BJ (cell line): ENCODE measurements around the gene EIF2S2. TPM values are rescaled to one million over a fixed set of nuclear protein-coding genes. Genes with fewer than 3 reads are reported as not detected.

Experiments
- CTCF ChIA-PET: fragments of 350-600 bp; formaldehyde crosslinking; extraction: SDS; loops from one replicate; lab custom pipeline; 2021; ENCODE audit warnings: antibody characterized with exemption, inconsistent platforms; lab: Yijun Ruan, JAX
- POLR2A ChIA-PET: fragments of 300-600 bp; sonication (Branson Sonifier 250); formaldehyde crosslinking; extraction: SDS; loops from one replicate; lab custom pipeline; 2021; ENCODE audit warnings: antibody characterized with exemption; lab: Charles Lee
- DNase-seq: peaks from one replicate; pipeline ENCODE4 v3.0.0-alpha.2; 2011; ENCODE audit warnings: low read depth
- H3K27me3 ChIP-seq: 2 replicates; pipeline ENCODE4 v1.6.0; 2011; ENCODE audit warnings: low read length; ENCODE audit not compliant: control insufficient read depth, insufficient read depth
- H3K36me3 ChIP-seq: 2 replicates; pipeline ENCODE4 v1.5.1; 2011; ENCODE audit warnings: low read length; ENCODE audit not compliant: control insufficient read depth, insufficient read depth
- H3K4me3 ChIP-seq: 2 replicates; pipeline ENCODE4 v1.5.1; 2011; ENCODE audit warnings: low read depth, mild to moderate bottlenecking, control low read depth, low read length
- CTCF ChIP-seq: IDR thresholded peaks from 2 replicates; pipeline ENCODE4 v1.5.1; 2011; ENCODE audit warnings: low read depth, mild to moderate bottlenecking, control low read depth, inconsistent platforms, low read length, moderate library complexity; ENCODE audit not compliant: insufficient read depth
- polyA plus RNA-seq: library from polyadenylated mRNA; depleted of rRNA; stranded (reverse); fragments of >200 nt; gene quantifications from 2 replicates; pipeline ENCODE4 v1.2.3, GENCODE V29; 2011; rRNA removed
- small RNA-seq: library from RNA; depleted of rRNA; stranded (forward); fragments of <200 nt; gene quantifications from one replicate; pipeline ENCODE3, GENCODE V24; 2012; ENCODE audit warnings: low replicate concordance, low read depth; ENCODE audit not compliant: insufficient read length

The EIF2S2 gene
- polyA plus RNA-seq, 1 experiment = 78.6 TPM

- TF ChIP-seq CTCF = no peak
- Histone ChIP-seq H3K27me3 (no peaks in the 10 kb centered on the region), H3K36me3 (peaks cover 2% of the 10 kb centered on the region), H3K4me3 (no peak overlapping the region)
- no peak for DNase-seq
- ChIA-PET CTCF (interaction anchor here (0.8 to 1.1 kb wide), 3 partner anchors 22 to 202 kb away, joined by 3 read pairs; no protein-coding TSS in a partner anchor), POLR2A (no interaction called here)
Measured at GRCh38 chr20:34043025-34043424, 69.0 kb downstream of the EIF2S2 start.

- ChIA-PET POLR2A (no interaction called here), CTCF (interaction anchor here (1.1 kb wide), 3 partner anchors 23 to 201 kb away, joined by 3 read pairs; no protein-coding TSS in a partner anchor)
- DNase-seq = no peak
- peaks cover 2% of the 10 kb centered on the region for H3K36me3 ChIP-seq
- no peak overlapping the region for H3K4me3 ChIP-seq
- H3K27me3 ChIP-seq = no peaks in the 10 kb centered on the region
- TF ChIP-seq CTCF = no peak
Measured at GRCh38 chr20:34042262-34042661, 69.8 kb downstream of the EIF2S2 start.

DNA sequence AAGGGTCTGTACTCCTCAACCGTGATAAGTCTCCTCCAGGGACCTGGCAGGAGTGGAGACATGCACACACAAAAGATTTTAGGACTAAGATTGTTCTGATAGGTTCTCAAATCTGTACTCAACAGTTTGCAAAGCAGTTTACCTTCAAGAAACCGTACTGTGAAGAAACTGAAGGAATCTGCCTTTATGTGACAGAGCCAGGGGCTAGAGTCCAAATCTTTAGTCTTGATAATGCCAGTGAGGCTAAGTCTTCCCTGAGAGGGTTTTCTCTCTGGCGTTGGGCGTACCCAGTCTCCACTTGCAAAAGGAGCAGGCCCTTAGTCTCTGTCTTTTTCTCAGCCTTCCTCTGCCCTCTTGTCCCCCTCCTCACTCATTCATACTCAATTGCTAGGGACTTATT is 70.8 kb downstream of the EIF2S2 start:
- ChIA-PET CTCF (interaction anchor here (0.7 to 1.2 kb wide), 3 partner anchors 10 to 323 kb away, joined by 3 to 4 read pairs (median 3); no protein-coding TSS in a partner anchor), POLR2A (no interaction called here)
- Histone ChIP-seq H3K4me3 (no peak overlapping the region), H3K27me3 (no peaks in the 10 kb centered on the region), H3K36me3 (peaks cover 2% of the 10 kb centered on the region)
- no peak for DNase-seq
- no peak for TF ChIP-seq CTCF

DNA sequence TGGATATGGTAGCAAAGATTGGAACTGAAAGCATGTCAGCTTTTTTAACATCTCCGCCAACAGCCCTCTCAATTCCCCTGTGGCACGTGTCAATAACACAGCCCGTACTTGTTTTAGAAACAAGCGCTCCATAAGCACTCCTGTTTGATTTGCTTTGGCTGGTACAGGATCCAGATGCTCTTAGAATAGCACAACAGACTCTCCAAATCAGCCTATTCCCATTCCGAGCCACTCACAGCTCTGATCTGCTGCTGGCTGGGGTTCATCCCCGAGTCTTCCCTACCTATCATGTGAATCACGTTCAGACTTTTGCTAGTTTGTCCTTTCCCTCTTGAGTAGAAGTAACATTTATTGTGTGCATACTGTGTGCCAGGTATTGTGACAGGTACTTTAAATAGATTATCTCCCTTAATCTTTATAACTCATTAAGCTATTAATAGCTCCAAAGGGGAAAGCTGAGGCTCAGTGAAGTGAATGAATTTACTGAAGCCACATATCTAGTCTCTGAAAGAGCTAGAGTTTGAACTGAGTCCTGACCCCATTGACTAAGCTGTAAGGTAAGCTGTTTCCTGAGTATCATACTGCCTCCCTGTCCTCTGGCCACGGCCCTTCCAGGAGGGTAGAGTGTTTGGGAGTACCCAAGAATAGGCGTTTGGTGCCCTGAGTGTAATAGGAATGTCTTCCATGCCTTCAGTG is 71.6 kb downstream of the EIF2S2 start:
- ChIA-PET POLR2A (interaction anchor here (0.6 kb wide), 1 partner anchor 182 kb away, joined by 3 read pairs; no protein-coding TSS in a partner anchor), CTCF (interaction anchor here (0.6 to 1.2 kb wide), 4 partner anchors 9 to 748 kb away, joined by 3 to 4 read pairs (median 3); no protein-coding TSS in a partner anchor)
- Histone ChIP-seq H3K27me3 (no peaks in the 10 kb centered on the region), H3K4me3 (no peak overlapping the region), H3K36me3 (peaks cover 2% of the 10 kb centered on the region; the same call in 1 of the 2 replicates)
- DNase-seq = no peak
- no peak for TF ChIP-seq CTCF

Small RNAs within 50 kb of the gene (small RNA-seq; reads per million reads assigned to genes)
- not detected for gene MIR4755

Other genes starting within 250 kb of the EIF2S2 start
- gene RALY, start 118.3 kb downstream of the EIF2S2 start, polyA plus RNA-seq = 93.6 and 144 TPM in 2 replicates
- not detected in 2 replicates for gene ASIP, start 129.2 kb upstream of the EIF2S2 start, polyA plus RNA-seq
- 178 and 247 TPM in 2 replicates for gene AHCY, start 191.1 kb upstream of the EIF2S2 start, polyA plus RNA-seq